GM12872 (cell line): ENCODE measurements around the gene NHS.

Experiments
- TF ChIP-seq, protein P1 (sequence below): IDR thresholded peaks from 3 replicates; pipeline ENCODE4 v1.5.1; 2011; ENCODE audit warnings: low read depth, mild to moderate bottlenecking, low read length, moderate library complexity; ENCODE audit not compliant: insufficient read depth

The NHS gene

DNA sequence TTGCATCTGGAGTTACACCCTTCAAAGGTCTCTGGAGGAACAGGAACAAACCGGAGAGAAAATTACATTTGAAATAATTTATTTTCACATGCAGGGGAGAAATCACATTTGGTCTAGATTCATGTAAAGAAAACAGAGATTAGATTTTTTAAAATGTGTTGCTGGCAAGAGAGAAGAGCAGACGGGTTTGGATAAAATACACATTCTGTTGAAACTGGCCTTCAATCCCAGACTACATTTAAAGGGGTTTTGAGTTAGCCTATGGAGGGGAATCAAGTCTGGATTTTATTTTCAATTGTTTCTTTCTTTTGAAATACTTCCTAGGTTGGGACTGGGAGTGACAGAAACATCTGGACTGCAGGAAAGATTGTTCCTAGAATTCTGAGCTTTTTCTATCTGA, 180.8 kb downstream of the NHS start:
- TF ChIP-seq, protein P1, sequence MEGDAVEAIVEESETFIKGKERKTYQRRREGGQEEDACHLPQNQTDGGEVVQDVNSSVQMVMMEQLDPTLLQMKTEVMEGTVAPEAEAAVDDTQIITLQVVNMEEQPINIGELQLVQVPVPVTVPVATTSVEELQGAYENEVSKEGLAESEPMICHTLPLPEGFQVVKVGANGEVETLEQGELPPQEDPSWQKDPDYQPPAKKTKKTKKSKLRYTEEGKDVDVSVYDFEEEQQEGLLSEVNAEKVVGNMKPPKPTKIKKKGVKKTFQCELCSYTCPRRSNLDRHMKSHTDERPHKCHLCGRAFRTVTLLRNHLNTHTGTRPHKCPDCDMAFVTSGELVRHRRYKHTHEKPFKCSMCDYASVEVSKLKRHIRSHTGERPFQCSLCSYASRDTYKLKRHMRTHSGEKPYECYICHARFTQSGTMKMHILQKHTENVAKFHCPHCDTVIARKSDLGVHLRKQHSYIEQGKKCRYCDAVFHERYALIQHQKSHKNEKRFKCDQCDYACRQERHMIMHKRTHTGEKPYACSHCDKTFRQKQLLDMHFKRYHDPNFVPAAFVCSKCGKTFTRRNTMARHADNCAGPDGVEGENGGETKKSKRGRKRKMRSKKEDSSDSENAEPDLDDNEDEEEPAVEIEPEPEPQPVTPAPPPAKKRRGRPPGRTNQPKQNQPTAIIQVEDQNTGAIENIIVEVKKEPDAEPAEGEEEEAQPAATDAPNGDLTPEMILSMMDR, result no peak

DNA sequence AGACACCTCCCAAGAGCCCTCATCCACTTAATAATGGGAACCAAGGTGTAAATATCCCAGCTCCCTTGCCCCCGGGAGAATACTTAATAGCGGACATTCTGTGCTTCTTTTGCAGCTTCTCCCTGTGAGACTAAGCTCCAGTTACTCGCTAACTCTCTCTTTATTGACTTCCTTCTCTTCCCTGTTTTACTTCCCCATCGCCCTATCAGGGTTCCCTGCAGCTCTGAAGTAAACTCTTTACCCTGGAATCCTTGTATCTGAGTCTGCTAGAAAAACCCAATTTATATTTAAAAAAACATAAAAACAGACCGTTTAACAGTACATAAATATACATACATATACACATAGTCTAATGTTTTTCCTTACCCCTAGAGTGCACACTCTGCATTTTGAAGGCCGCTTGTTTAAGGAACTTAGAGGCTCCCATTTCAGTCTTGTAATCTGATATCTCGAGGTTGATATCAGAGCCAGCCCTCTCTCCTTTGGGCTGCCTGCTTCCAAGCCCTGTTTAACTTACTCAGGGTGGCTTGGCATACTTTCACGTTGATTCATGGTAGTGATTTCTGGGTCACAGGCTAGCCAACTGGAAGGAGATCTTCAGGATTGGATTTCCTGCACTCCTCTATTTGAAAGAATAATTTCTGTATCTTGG, 184.9 kb downstream of the NHS start:
- TF ChIP-seq, protein P1, result no peak

DNA sequence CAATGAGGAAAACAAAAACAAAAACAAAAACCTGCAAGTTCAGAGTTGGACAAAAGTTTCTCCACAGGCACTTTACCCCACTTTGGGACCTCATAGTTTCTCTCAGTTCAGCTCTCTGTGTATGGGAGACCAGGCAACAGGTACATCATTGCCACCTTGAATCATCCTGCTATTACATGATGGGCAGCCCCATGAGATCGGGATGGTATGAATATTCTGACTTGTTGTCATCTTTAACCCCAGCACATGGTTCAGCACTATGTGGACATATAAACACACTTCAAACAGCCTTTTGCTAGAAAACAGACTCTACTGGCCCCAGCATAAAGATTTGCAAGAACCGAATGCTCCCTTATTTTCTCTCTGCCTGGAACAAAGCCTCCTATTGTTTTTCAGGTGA, 185.4 kb downstream of the NHS start:
- TF ChIP-seq, protein P1, result no peak

DNA sequence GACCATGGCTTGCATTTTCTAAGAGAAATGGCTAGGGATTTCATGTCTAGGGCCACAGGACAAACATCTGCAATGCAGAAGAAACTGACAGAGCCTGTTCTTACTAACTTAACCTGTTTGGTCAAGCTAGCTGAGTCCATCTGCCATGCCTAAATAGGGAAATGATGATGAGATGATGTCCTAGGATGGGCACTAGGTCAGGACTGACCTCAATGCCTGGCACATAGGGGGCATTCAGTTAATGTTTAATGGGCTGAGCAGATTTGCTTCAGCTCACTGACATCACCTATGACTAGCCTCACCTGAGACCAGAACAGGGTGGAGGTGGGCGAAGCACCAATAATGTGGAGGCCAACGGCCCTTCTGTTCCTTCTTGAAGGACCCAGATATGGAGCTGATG, 188.1 kb downstream of the NHS start:
- TF ChIP-seq, protein P1, result no peak

DNA sequence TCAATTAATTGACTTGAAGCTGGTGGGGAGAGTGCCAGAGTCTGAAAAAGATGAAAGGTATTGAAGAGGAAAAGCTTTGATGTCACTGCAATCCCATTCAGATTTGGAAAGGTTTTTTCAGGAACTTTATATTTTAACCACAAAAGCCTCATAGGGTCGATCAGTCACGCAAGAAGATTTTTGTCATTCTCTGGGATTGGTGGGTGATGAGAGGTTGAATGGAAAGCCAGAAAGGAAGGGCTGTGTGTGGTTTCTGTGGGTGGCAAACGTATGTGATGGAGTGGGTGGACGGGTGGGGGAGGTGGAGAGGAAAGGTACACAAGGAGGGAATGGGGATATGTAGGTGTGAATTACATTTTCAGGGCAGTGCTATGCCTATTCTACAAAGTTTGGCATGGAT, 188.5 kb downstream of the NHS start:
- TF ChIP-seq, protein P1, result no peak

DNA sequence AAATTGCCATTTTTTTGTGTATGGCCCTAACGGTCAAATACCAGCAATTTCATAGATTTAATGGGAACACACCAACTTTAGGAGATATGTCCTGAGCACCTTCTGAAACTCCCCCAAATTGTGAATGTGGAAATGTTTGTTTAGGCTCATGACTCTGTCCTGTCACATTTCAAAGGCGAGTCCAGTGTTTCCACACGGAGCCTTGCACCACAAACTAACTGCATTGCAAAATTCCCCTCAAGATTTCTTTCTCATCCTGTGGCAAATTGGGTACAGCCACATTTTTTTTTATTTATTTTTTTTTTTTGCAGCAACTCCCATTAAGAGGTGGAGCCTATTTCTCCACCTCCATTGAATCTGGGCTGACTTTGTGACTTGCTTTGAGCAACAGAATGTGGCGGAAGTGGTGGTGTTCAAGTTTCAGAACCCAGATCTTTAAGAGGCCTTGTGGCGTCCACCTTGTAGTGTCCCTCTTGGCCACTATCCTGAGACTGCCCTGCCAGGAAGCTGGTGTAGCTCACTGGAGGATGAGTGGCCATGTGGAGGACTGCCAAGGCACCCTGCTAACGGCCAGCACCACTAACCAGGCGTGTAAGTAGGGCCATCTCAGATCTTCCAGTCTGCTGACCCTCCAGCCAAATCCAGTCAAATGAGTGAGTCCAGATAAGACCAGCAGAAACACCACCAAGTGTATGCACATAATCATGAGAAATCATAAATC, 189.8 kb downstream of the NHS start:
- TF ChIP-seq, protein P1, result no peak

DNA sequence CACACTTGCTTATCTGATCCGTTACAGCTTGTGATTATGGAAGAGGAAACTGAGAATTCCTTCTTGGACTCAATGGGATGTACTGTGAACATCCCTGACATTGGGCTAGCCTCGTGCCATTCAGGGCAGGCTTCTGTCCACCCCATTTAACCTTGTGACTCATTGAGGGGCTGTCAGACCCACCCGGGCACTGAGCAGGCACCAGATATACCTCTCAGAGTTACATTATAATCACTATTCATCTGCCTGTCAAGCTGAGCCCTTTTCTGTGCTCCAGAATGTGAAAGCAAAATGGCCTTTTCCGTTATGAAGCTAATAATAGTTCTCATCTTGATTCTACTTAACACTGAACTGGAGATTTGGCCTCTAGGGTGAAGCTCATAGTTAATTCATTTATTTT, 191.7 kb downstream of the NHS start:
- TF ChIP-seq, protein P1, result no peak
